GM18499 (cell line): ENCODE measurements around the gene BST1.
"Not testable (repeated sequence)": the region's sequence is repeated elsewhere in the genome, so short reads cannot be mapped to it uniquely, and the experiment has no call there.

Experiments
- ATAC-seq: cut with Tn5 transposase; IDR thresholded peaks from one replicate; pipeline ENCODE4 v1.9.1; 2021; ENCODE audit warnings: moderate number of reproducible peaks; ENCODE audit not compliant: insufficient read depth, unreplicated experiment

The BST1 gene

GRCh38 chr4:15706646-15707362 lies 3.9 kb downstream of the BST1 start:
- ATAC-seq = no peak

- no peak for ATAC-seq
Measured at GRCh38 chr4:15707363-15707715, 4.5 kb downstream of the BST1 start.

- no peak for ATAC-seq
Measured at GRCh38 chr4:15711762-15712161, 8.9 kb downstream of the BST1 start.

GRCh38 chr4:15712214-15712613 lies 9.3 kb downstream of the BST1 start:
- no peak for ATAC-seq

- ATAC-seq = no peak
Measured at GRCh38 chr4:15714141-15714540, 11.3 kb downstream of the BST1 start.

GRCh38 chr4:15714646-15715435 lies 12.0 kb downstream of the BST1 start:
- no peak for ATAC-seq

GRCh38 chr4:15716115-15716514 lies 13.2 kb downstream of the BST1 start:
- ATAC-seq = no peak

GRCh38 chr4:15717086-15717485 lies 14.2 kb downstream of the BST1 start:
- ATAC-seq = no peak

- ATAC-seq = no peak
Measured at GRCh38 chr4:15717657-15718416, 15.0 kb downstream of the BST1 start.

GRCh38 chr4:15718465-15718864 lies 15.6 kb downstream of the BST1 start:
- no peak for ATAC-seq

- ATAC-seq = no peak
Measured at GRCh38 chr4:15718959-15719358, 16.1 kb downstream of the BST1 start.

GRCh38 chr4:15719506-15719905 lies 16.6 kb downstream of the BST1 start:
- no peak for ATAC-seq

- no peak for ATAC-seq
Measured at GRCh38 chr4:15720851-15721250, 18.0 kb downstream of the BST1 start.

GRCh38 chr4:15725608-15726007 lies 22.7 kb downstream of the BST1 start:
- ATAC-seq = no peak

GRCh38 chr4:15729910-15730533 lies 27.2 kb downstream of the BST1 start:
- no peak for ATAC-seq

GRCh38 chr4:15733061-15733460 lies 30.2 kb downstream of the BST1 start:
- ATAC-seq = not testable (repeated sequence)

- no peak for ATAC-seq
Measured at GRCh38 chr4:15735536-15735935, 32.7 kb downstream of the BST1 start.

- no peak for ATAC-seq
Measured at GRCh38 chr4:15736514-15737050, 33.7 kb downstream of the BST1 start.

GRCh38 chr4:15737255-15737654 lies 34.4 kb downstream of the BST1 start:
- no peak for ATAC-seq

- ATAC-seq = no peak
Measured at GRCh38 chr4:15738877-15739276, 36.0 kb downstream of the BST1 start.
